ENCODE data around the gene ATRN. TPM values are rescaled to one million over a fixed set of nuclear protein-coding genes. Genes with fewer than 3 reads are reported as not detected.
A peak's percentile ranks its signal among the peaks of the same experiment; 100 is the strongest.

ATRN gene
- total and polyA plus RNA-seq, 2 donors from 2014 or later, result 15.7 to 48.1 TPM

DNA sequence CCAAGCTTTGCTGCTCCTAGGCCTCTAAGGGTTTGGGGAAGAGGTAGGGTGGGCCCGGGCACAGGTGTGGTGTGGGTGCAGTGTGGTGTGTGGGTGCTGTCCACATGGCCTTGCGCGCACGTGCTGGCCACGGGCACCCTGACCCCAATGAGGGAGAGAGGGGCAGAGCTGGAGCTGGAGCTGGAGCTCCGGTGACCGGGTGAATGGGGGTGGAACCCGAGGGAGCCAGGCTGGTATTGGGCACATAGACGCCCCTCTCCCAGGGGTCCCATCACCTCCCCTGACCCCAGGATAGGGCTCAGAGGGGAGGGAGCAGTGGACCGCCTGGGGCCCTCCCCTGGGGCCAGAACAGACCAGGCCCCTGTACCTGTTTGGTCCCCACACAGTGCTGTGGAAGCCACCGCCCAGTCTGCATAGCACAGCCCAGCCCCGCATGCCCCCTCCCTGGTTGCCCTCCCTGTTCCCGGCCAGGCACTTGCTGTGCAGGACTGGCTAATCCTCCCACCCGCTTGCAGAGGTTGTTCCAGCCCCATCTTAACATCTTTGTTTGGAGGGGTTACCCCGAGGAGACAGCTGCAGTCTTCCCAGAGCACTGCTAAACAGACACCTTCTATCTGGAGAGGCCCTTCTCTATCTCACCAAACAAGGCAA is 210.0 kb downstream of the ATRN start:
- TF ChIP-seq, protein P1, sequence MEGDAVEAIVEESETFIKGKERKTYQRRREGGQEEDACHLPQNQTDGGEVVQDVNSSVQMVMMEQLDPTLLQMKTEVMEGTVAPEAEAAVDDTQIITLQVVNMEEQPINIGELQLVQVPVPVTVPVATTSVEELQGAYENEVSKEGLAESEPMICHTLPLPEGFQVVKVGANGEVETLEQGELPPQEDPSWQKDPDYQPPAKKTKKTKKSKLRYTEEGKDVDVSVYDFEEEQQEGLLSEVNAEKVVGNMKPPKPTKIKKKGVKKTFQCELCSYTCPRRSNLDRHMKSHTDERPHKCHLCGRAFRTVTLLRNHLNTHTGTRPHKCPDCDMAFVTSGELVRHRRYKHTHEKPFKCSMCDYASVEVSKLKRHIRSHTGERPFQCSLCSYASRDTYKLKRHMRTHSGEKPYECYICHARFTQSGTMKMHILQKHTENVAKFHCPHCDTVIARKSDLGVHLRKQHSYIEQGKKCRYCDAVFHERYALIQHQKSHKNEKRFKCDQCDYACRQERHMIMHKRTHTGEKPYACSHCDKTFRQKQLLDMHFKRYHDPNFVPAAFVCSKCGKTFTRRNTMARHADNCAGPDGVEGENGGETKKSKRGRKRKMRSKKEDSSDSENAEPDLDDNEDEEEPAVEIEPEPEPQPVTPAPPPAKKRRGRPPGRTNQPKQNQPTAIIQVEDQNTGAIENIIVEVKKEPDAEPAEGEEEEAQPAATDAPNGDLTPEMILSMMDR (IDR thresholded peaks at IDR 0.05; ENCODE audit: borderline replicate concordance, extremely low read depth, insufficient read depth), result no peak
- FAIRE-seq (no peak), DNase-seq (peak in 1 of 5 donors; percentile 58)
- intact Hi-C loops (cut with DNase I), result no loop called here
- H3K9ac ChIP-seq (ENCODE audit: low read length in 3 of 3), result no peak overlapping the region
- no peaks in the 10 kb centered on the region for H3K36me3 ChIP-seq (ENCODE audit: control insufficient read depth in 2 of 3, insufficient read depth in 3 of 3, low read length in 3 of 3)
- peaks cover 0 to 2% (median 0%) of the 10 kb centered on the region in 3 donors for H3K4me1 ChIP-seq (ENCODE audit: control insufficient read depth in 2 of 3, insufficient read depth in 2 of 3, low read depth in 1 of 3, low read length in 3 of 3)
- peaks cover 2% of the 10 kb centered on the region for H3K27me3 ChIP-seq (ENCODE audit: control insufficient read depth, insufficient read depth, low read length)
- H3K4me3 ChIP-seq (ENCODE audit: low read length in 3 of 3), result no peak overlapping the region
- no peaks in the 10 kb centered on the region for H3K9me3 ChIP-seq (ENCODE audit: control insufficient read depth in 2 of 3, insufficient read depth in 1 of 3, low read length in 3 of 3)
- H3K27ac ChIP-seq (ENCODE audit: low read depth in 2 of 2, low read length in 2 of 2), result no peak overlapping the region

DNA sequence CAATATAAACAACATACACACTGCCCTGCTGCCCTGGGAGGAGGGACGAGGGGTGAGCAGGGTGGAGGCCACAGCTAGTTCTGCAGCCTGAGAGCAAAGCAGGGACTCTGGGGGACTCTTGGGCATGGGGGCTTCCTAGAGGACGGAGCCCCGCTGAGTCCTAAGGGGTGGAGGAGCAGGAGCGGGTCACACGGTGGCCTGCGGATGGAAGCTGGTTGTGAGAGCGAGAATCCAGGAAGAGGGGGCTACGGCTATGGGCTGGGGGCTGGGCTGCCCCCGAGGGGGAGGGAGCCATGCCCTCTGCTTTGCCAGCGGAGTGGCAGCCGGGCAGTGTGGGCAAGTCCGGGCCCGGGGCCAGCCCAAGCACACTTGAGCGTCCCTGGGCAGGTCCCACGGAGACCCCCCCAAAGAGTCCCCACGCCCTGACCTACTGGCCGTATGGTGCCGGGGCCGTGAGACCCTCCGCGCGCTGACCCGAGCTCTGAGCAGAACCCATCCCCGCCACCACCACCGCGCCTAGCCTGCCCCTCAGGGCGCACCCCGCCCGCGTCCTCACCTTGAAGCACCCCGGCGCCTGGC is 210.6 kb downstream of the ATRN start:
- Histone ChIP-seq H3K9me3 (ENCODE audit: control insufficient read depth in 2 of 3, insufficient read depth in 1 of 3, low read length in 3 of 3) (no peaks in the 10 kb centered on the region), H3K27me3 (ENCODE audit: control insufficient read depth, insufficient read depth, low read length) (no peaks in the 10 kb centered on the region), H3K9ac (ENCODE audit: low read length in 3 of 3) (no peak overlapping the region), H3K27ac (ENCODE audit: low read depth in 2 of 2, low read length in 2 of 2) (no peak overlapping the region), H3K36me3 (ENCODE audit: control insufficient read depth in 2 of 3, insufficient read depth in 3 of 3, low read length in 3 of 3) (no peaks in the 10 kb centered on the region), H3K4me3 (ENCODE audit: low read length in 3 of 3) (no peak overlapping the region), H3K4me1 (ENCODE audit: control insufficient read depth in 2 of 3, insufficient read depth in 2 of 3, low read depth in 1 of 3, low read length in 3 of 3) (peaks cover 0 to 3% (median 2%) of the 10 kb centered on the region in 3 donors)
- FAIRE-seq (no peak), DNase-seq (peak in 1 of 5 donors; percentile 68)
- intact Hi-C loops (cut with DNase I), result no loop called here
- TF ChIP-seq, protein P1 (IDR thresholded peaks at IDR 0.05; ENCODE audit: borderline replicate concordance, extremely low read depth, insufficient read depth), result no peak

DNA sequence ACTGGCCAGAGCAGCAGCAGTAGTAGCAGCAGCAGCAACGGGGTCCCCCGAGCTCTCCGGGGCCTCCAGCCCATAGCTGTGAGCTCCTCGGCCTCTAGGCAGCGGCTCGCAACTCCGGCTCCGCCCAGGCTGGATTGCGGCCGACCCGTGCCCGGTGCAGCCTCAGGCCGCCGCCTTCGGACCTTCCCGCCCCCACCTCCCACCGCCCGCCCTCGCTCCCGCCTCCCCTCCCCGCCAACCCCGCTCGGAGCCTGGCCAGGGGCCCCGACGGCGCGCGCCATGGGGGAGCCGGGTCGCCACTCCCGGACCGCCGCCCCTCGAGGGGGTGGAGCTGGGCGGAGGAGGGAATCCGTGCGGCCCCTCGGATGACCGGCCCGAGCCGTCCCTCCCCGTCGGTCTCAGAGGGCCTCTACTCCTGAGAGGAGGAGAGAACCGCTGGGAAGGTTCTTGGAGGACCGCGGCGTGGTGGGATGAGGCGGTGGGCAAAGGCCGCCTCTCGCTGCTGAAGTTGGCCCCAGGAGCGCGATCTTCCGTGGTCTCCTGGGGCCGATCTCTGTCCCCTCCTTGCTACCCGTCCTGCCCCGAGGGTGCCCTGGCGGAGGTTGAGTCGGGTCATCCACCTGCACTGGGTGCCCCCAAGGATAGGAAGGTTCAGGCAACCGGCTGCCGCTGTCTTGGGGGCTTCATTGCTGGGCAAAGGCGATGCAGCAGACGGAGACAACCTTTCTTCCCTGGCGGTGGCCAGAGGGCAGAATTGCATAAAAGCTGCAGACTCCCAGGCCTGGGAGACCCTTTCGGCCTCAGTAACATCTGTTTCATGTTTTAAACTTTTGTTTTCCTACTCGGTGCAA is 211.3 kb downstream of the ATRN start, which contains the start of gene ADAM33:
Gene ADAM33 (minus strand): TSS at position 80 of the 851 bp plus-strand sequence. CDS start 6 bp downstream, at position 74.
- Histone ChIP-seq H3K9ac (ENCODE audit: low read length in 3 of 3) (no peak within 1 kb of the TSS), H3K9me3 (ENCODE audit: control insufficient read depth in 2 of 3, insufficient read depth in 1 of 3, low read length in 3 of 3) (no peaks in the 10 kb centered on the region), H3K27ac (ENCODE audit: low read depth in 2 of 2, low read length in 2 of 2) (no peak within 1 kb of the TSS), H3K36me3 (ENCODE audit: control insufficient read depth in 2 of 3, insufficient read depth in 3 of 3, low read length in 3 of 3) (no peaks in the 10 kb centered on the region), H3K4me1 (ENCODE audit: control insufficient read depth in 2 of 3, insufficient read depth in 2 of 3, low read depth in 1 of 3, low read length in 3 of 3) (peaks cover 0 to 5% (median 4%) of the 10 kb centered on the region in 3 donors), H3K4me3 (ENCODE audit: low read length in 3 of 3) (no peak within 1 kb of the TSS), H3K27me3 (ENCODE audit: control insufficient read depth, insufficient read depth, low read length) (no peaks in the 10 kb centered on the region)
- DNase-seq (peak in 3 of 5 donors; percentile 46 to 83 (median 61)), FAIRE-seq (no peak)
- intact Hi-C loops (cut with DNase I), result no loop called here
- TF ChIP-seq, protein P1 (IDR thresholded peaks at IDR 0.05; ENCODE audit: borderline replicate concordance, extremely low read depth, insufficient read depth), result no peak
